Endothelial cell of umbilical vein (primary cell): ENCODE results near the gene SETBP1. TPM values are rescaled to one million over a fixed set of nuclear protein-coding genes. Genes with fewer than 3 reads are reported as not detected.

ENCODE experiments used
- BruUV-seq: library from RNA; stranded (reverse); fragments of 400-500 nt; replicated peaks from 2 replicates; lab custom pipeline; 2021; lab: Mats Ljungman, UMichigan
- CTCF ChIA-PET: fragments of 300-600, 350-600 bp; sonication (Branson Sonifier 250); formaldehyde crosslinking; loops from one replicate; lab custom pipeline; 2021; ENCODE audit warnings: antibody characterized with exemption, inconsistent platforms; lab: Charles Lee
- POLR2A ChIA-PET: fragments of 300-600, 350-600 bp; sonication (Branson Sonifier 250); formaldehyde crosslinking; loops from one replicate; lab custom pipeline; 2021; ENCODE audit warnings: antibody characterized with exemption, inconsistent platforms; lab: Charles Lee
- DNase-seq: peaks from one replicate; pipeline ENCODE4 v3.0.0-alpha.2; 2011; ENCODE audit warnings: low read depth, low spot score
- FAIRE-seq: peaks from 2 replicates; lab custom pipeline; 2011; peaks lifted over from hg19 to GRCh38; lab: Jason Lieb, UNC
- H2AFZ ChIP-seq: 2 replicates; pipeline ENCODE4 v1.6.0; 2012; ENCODE audit warnings: low read depth, low read length, control low read depth, inconsistent platforms
- H3K27ac ChIP-seq: 2 replicates; pipeline ENCODE4 v1.5.1; 2011; ENCODE audit warnings: low read depth, mild to moderate bottlenecking, control low read depth, low read length, moderate library complexity; ENCODE audit not compliant: insufficient read depth
- H3K27me3 ChIP-seq, 2 experiments: 2 replicates each; pipeline versions ENCODE4 v1.6.0 to v1.6.1; 2011; ENCODE audit warnings: low read length in 2 of 2, mixed read lengths in 1 of 2; ENCODE audit not compliant: control insufficient read depth in 2 of 2, insufficient read depth in 2 of 2
- H3K36me3 ChIP-seq, 2 experiments: 2 replicates in 1 of 2; 3 replicates in 1 of 2; pipeline ENCODE4 v1.5.1; 2011; ENCODE audit warnings: low read length in 2 of 2, mild to moderate bottlenecking in 1 of 2, moderate library complexity in 1 of 2; ENCODE audit not compliant: control insufficient read depth in 2 of 2, insufficient read depth in 2 of 2; ENCODE audit errors: extremely low read depth in 1 of 2
- H3K4me1 ChIP-seq: 3 replicates; pipeline ENCODE4 v1.5.1; 2011; ENCODE audit warnings: mild to moderate bottlenecking, low read length; ENCODE audit not compliant: control insufficient read depth, insufficient read depth; ENCODE audit errors: extremely low read depth
- H3K4me2 ChIP-seq: 2 replicates; pipeline ENCODE4 v1.6.1; 2011; ENCODE audit warnings: low read length, control low read depth, mixed read lengths; ENCODE audit not compliant: insufficient read depth
- H3K4me3 ChIP-seq, 3 experiments: fragments of 200-600 bp in 1 of 3; sonication (generic), shearing (Covaris generic) in 1 of 3; replicated peaks in 1 of 3; 2 replicates each; pipeline ENCODE4 v1.5.1; 2011 to 2016; ENCODE audit warnings: control low read depth in 3 of 3, low read length in 3 of 3, mild to moderate bottlenecking in 2 of 3, inconsistent platforms in 1 of 3, low read depth in 1 of 3, moderate library complexity in 1 of 3; ENCODE audit not compliant: insufficient read depth in 1 of 3
- H3K79me2 ChIP-seq: 2 replicates; pipeline ENCODE4 v1.6.0; 2012; ENCODE audit warnings: low read length, inconsistent platforms; ENCODE audit not compliant: control insufficient read depth, insufficient read depth
- H3K9ac ChIP-seq: replicated peaks from 2 replicates; pipeline ENCODE3; 2011; ENCODE audit warnings: low read length, control low read depth; ENCODE audit not compliant: insufficient read depth; ENCODE audit errors: extremely low read depth
- H3K9me1 ChIP-seq: replicated peaks from 3 replicates; pipeline ENCODE4 v1.6.0; 2011; ENCODE audit warnings: mild to moderate bottlenecking, low read length; ENCODE audit not compliant: control insufficient read depth, insufficient read depth; ENCODE audit errors: extremely low read depth
- H3K9me3 ChIP-seq: replicated peaks from 2 replicates; pipeline ENCODE4 v1.5.1; 2012; ENCODE audit warnings: low read length, inconsistent platforms; ENCODE audit not compliant: control insufficient read depth, insufficient read depth
- H4K20me1 ChIP-seq: replicated peaks from 2 replicates; pipeline ENCODE3; 2011; ENCODE audit warnings: mild to moderate bottlenecking, low read length; ENCODE audit not compliant: control insufficient read depth, insufficient read depth; ENCODE audit errors: extremely low read depth
- CTCF ChIP-seq, 2 donors: IDR thresholded peaks; 1 replicate in 1 of 2; 2 replicates in 1 of 2; pipeline ENCODE4 v1.5.1; 2011; ENCODE audit warnings: low read length in 2 of 2, mild to moderate bottlenecking in 2 of 2, moderate library complexity in 2 of 2, control low read depth in 1 of 2, inconsistent platforms in 1 of 2, low read depth in 1 of 2; ENCODE audit not compliant: insufficient read depth in 1 of 2; ENCODE audit errors: extremely low read depth in 1 of 2
- EZH2 ChIP-seq: IDR thresholded peaks from 2 replicates; pipeline ENCODE4 v1.6.1; 2012; ENCODE audit warnings: borderline replicate concordance, low read depth, mild to moderate bottlenecking, moderate library complexity, low read length, inconsistent platforms; ENCODE audit not compliant: severe bottlenecking
- FOS ChIP-seq: IDR thresholded peaks from 2 replicates; pipeline ENCODE4 v1.6.1; 2011; ENCODE audit warnings: mild to moderate bottlenecking, low read length, moderate library complexity, borderline replicate concordance; ENCODE audit not compliant: insufficient read depth
- GATA2 ChIP-seq: IDR thresholded peaks from 2 replicates; pipeline ENCODE4 v1.7.0; 2011; ENCODE audit warnings: low read depth, mild to moderate bottlenecking, moderate library complexity, mixed read lengths, low read length; ENCODE audit not compliant: insufficient read length, insufficient read depth
- JUN ChIP-seq: IDR thresholded peaks from 2 replicates; pipeline ENCODE4 v1.6.1; 2011; ENCODE audit warnings: borderline replicate concordance, low read depth; ENCODE audit not compliant: insufficient read length, insufficient read depth
- MAX ChIP-seq: IDR thresholded peaks from 2 replicates; pipeline ENCODE4 v1.6.1; 2011; ENCODE audit not compliant: insufficient read depth, insufficient read length
- MYC ChIP-seq: IDR thresholded peaks from one replicate; pipeline ENCODE4 v1.6.1; 2011; ENCODE audit warnings: mild to moderate bottlenecking, low read depth, low read length
- POLR2A ChIP-seq: IDR thresholded peaks from 2 replicates; pipeline ENCODE4 v1.6.1; 2012; ENCODE audit warnings: low read depth, mild to moderate bottlenecking, control low read depth, low read length
- POLR2AphosphoS5 ChIP-seq: IDR thresholded peaks from 2 replicates; pipeline ENCODE4 v1.6.1; 2012; ENCODE audit warnings: low read depth, mild to moderate bottlenecking, control low read depth, low read length, moderate library complexity; ENCODE audit not compliant: insufficient read depth
- dilution Hi-C: fragments of 300-500 bp; cut with MboI; formaldehyde crosslinking; loops from one replicate; pipeline ENCODE4 v1.15.0; 2019; ENCODE audit warnings: low sequenced_read_pairs; ENCODE audit not compliant: extremely low pct_ligation_motif_present
- intact Hi-C: fragments of 100-400 bp; cut with micrococcal nuclease; formaldehyde crosslinking; loops from one replicate; pipeline ENCODE4 v1.10.0; 2022
- polyA plus RNA-seq, 4 experiments: library from polyadenylated mRNA; depleted of rRNA in 3 of 4; stranded (reverse) in 3 of 4; unstranded in 1 of 4; fragments of >200 nt; gene quantifications; 2 replicates each; pipeline versions ENCODE4 v1.2.1 to v1.2.3, GENCODE V29; 2011 to 2012; ENCODE audit warnings: missing spikeins in 1 of 4
- total RNA-seq: library from RNA; stranded (reverse); gene quantifications from 2 replicates; pipeline ENCODE4 v1.2.3, GENCODE V29; 2021

The SETBP1 gene
- total and polyA plus RNA-seq, 2 donors (not counting 3 experiments of a cell fraction or from before 2014, with no cell fraction given), result 0.76 to 3.1 TPM

GRCh38 chr18:44881461-44882162 is 200.9 kb downstream of the SETBP1 start:
- dilution Hi-C loops, result no loop called here

More at GRCh38 chr18:44881461-44882162, 200.9 kb downstream of the SETBP1 start:
- POLR2A ChIA-PET, result no interaction called here
- H4K20me1 ChIP-seq, result no peaks in the 10 kb centered on the region
- no peak for DNase-seq
- BruUV-seq, result no TSS peak
- no peak overlapping the region for H3K27ac ChIP-seq
- FAIRE-seq, result no peak
- no peaks in the 10 kb centered on the region for H3K9me3 ChIP-seq
- TF ChIP-seq EZH2 (no peak), POLR2A (no peak), CTCF (IDR thresholded peaks at IDR 0.05; ENCODE audit: extremely low read depth in 1 of 2, insufficient read depth in 1 of 2, low read depth in 1 of 2, low read length in 2 of 2) (no peak), MYC (no peak), MAX (no peak), GATA2 (no peak), JUN (no peak), FOS (no peak), POLR2AphosphoS5 (no peak)
- H3K4me2 ChIP-seq, result no peak overlapping the region
- no peak overlapping the region for H3K4me3 ChIP-seq
- CTCF ChIA-PET, result no interaction called here
- H3K9ac ChIP-seq, result no peak overlapping the region
- no peak overlapping the region for H2AFZ ChIP-seq
- no peaks in the 10 kb centered on the region for H3K36me3 ChIP-seq
- intact Hi-C loops, result no loop called here
- no peaks in the 10 kb centered on the region for H3K27me3 ChIP-seq
- H3K79me2 ChIP-seq, result no peaks in the 10 kb centered on the region
- H3K4me1 ChIP-seq, result no peaks in the 10 kb centered on the region
- H3K9me1 ChIP-seq, result no peaks in the 10 kb centered on the region
